GM12878 (cell line): ENCODE data around the gene CA11. TPM values are rescaled to one million over a fixed set of nuclear protein-coding genes. Genes with fewer than 3 reads are reported as not detected.

ENCODE experiments used
- ATAC-seq: fragments of 200-7000 bp; cut with Tn5 transposase; 3 replicates; pipeline ENCODE4 v1.9.1; 2020; ENCODE audit warnings: mild to moderate bottlenecking, moderate library complexity
- BruUV-seq: library from RNA; stranded (reverse); fragments of 400-500 nt; replicated peaks from 2 replicates; lab custom pipeline; 2021; lab: Mats Ljungman, UMichigan
- CTCF ChIA-PET: fragments of 300-600 bp; sonication (Branson Sonifier 250); formaldehyde crosslinking; extraction: SDS; loops from one replicate; lab custom pipeline; 2021; ENCODE audit warnings: inconsistent platforms; lab: Yijun Ruan, JAX
- POLR2A ChIA-PET: fragments of 350-600 bp; formaldehyde crosslinking; extraction: SDS; loops from one replicate; lab custom pipeline; 2021; ENCODE audit warnings: inconsistent platforms; lab: Charles Lee
- RAD21 ChIA-PET: fragments of 300-600 bp; sonication (Branson Sonifier 250); formaldehyde crosslinking; loops from one replicate; lab custom pipeline; 2023; ENCODE audit warnings: antibody characterized with exemption; ENCODE audit not compliant: unreplicated experiment; lab: Charles Lee
- SMC1A ChIA-PET: fragments of 300-600 bp; sonication (Branson Sonifier 250); formaldehyde crosslinking; loops from one replicate; lab custom pipeline; 2023; ENCODE audit not compliant: unreplicated experiment, uncharacterized antibody; lab: Charles Lee
- DNase-seq: peaks from one replicate; pipeline ENCODE4 v3.0.0-alpha.2; 2011; ENCODE audit warnings: low read depth, low spot score
- FAIRE-seq: peaks from 3 replicates; lab custom pipeline; 2011; peaks lifted over from hg19 to GRCh38; lab: Jason Lieb, UNC
- H2AFZ ChIP-seq: 2 replicates; pipeline ENCODE4 v1.6.0; 2011; ENCODE audit warnings: low read depth, low read length, control low read depth; ENCODE audit not compliant: control insufficient read depth
- H3K27ac ChIP-seq: 2 replicates; pipeline ENCODE4 v1.5.1; 2011; ENCODE audit warnings: control low read depth; ENCODE audit not compliant: control insufficient read depth, insufficient read depth
- H3K27me3 ChIP-seq, 2 experiments: replicated peaks in 1 of 2; 2 replicates each; pipeline versions ENCODE4 v1.6.0 to v1.6.1; 2011; ENCODE audit warnings: low read length in 1 of 2; ENCODE audit not compliant: control insufficient read depth in 2 of 2, insufficient read depth in 2 of 2
- H3K36me3 ChIP-seq, 2 experiments: 2 replicates each; pipeline ENCODE4 v1.5.1; 2011; ENCODE audit warnings: low read length in 1 of 2; ENCODE audit not compliant: control insufficient read depth in 2 of 2, insufficient read depth in 2 of 2
- H3K4me1 ChIP-seq: 2 replicates; pipeline ENCODE4 v1.6.1; 2011; ENCODE audit warnings: mild to moderate bottlenecking, low read length, moderate library complexity, mixed read lengths; ENCODE audit not compliant: control insufficient read depth, insufficient read depth
- H3K4me2 ChIP-seq: 2 replicates; pipeline ENCODE4 v1.6.0; 2011; ENCODE audit warnings: control low read depth; ENCODE audit not compliant: control insufficient read depth, insufficient read depth
- H3K4me3 ChIP-seq: fragments of 200-600 bp; sonication (generic); 2 replicates; pipeline ENCODE4 v1.5.1; 2016
- H3K79me2 ChIP-seq: 2 replicates; pipeline ENCODE4 v1.6.0; 2011; ENCODE audit warnings: low read length; ENCODE audit not compliant: control insufficient read depth, insufficient read depth
- H3K9ac ChIP-seq: 2 replicates; pipeline ENCODE4 v1.8.0; 2011; ENCODE audit warnings: low read length, control low read depth, mixed read lengths; ENCODE audit not compliant: control insufficient read depth, insufficient read depth
- H3K9me3 ChIP-seq: replicated peaks from 3 replicates; pipeline ENCODE4 v1.5.1; 2011; ENCODE audit warnings: mild to moderate bottlenecking, low read length; ENCODE audit not compliant: control insufficient read depth, insufficient read depth
- H4K20me1 ChIP-seq: 2 replicates; pipeline ENCODE4 v1.6.0; 2011; ENCODE audit not compliant: control insufficient read depth, insufficient read depth
- ATF7 ChIP-seq: fragments of 450-650 bp; IDR thresholded peaks from 2 replicates; pipeline ENCODE4 v1.6.1; 2016; ENCODE audit warnings: low read depth, mild to moderate bottlenecking
- BHLHE40 ChIP-seq, 2 experiments: fragments of 450-650 bp in 1 of 2; IDR thresholded peaks; 2 replicates each; pipeline ENCODE4 v1.6.1; 2011 to 2017; ENCODE audit warnings: low read depth in 2 of 2, borderline replicate concordance in 1 of 2, improper control_type of control experiment in 1 of 2, low read length in 1 of 2, mild to moderate bottlenecking in 1 of 2
- EGR1 ChIP-seq, 2 experiments: IDR thresholded peaks; 1 replicate in 1 of 2; 2 replicates in 1 of 2; pipeline ENCODE4 v1.6.1; 2011 to 2012; ENCODE audit warnings: low read depth in 2 of 2, low read length in 2 of 2, borderline replicate concordance in 1 of 2, mild to moderate bottlenecking in 1 of 2, moderate library complexity in 1 of 2
- MTA3 ChIP-seq: IDR thresholded peaks from 2 replicates; pipeline ENCODE4 v1.6.1; 2012; ENCODE audit warnings: low read length, inconsistent platforms, borderline replicate concordance
- NFXL1 ChIP-seq: fragments of 450-650 bp; IDR thresholded peaks from 2 replicates; pipeline ENCODE4 v1.6.1; 2017; ENCODE audit warnings: antibody characterized with exemption, mild to moderate bottlenecking, borderline replicate concordance
- POLR2AphosphoS2 ChIP-seq: IDR thresholded peaks from 2 replicates; pipeline ENCODE4 v1.6.1; 2011; ENCODE audit warnings: low read depth, mild to moderate bottlenecking, low read length, improper control_type of control experiment, moderate library complexity
- RB1 ChIP-seq: fragments of 450-650 bp; formaldehyde crosslinking; IDR thresholded peaks from 2 replicates; pipeline ENCODE4 v1.6.1; 2017; ENCODE audit warnings: mild to moderate bottlenecking, borderline replicate concordance
- RELA ChIP-seq: fragments of 450-650 bp; IDR thresholded peaks from 2 replicates; pipeline ENCODE4 v1.8.0; 2014; ENCODE audit warnings: borderline replicate concordance; ENCODE audit not compliant: partially characterized antibody
- SIN3A ChIP-seq: IDR thresholded peaks from 2 replicates; pipeline ENCODE4 v1.6.1; 2012; ENCODE audit warnings: low read depth, low read length, improper control_type of control experiment
- TARDBP ChIP-seq: IDR thresholded peaks from 2 replicates; pipeline ENCODE4 v1.6.1; 2016; ENCODE audit warnings: borderline replicate concordance
- WRNIP1 ChIP-seq: IDR thresholded peaks from 2 replicates; pipeline ENCODE4 v1.6.1; 2011; ENCODE audit warnings: low read depth, low read length, improper control_type of control experiment, borderline replicate concordance
- YY1 ChIP-seq: IDR thresholded peaks from 2 replicates; pipeline ENCODE4 v1.6.1; 2011; ENCODE audit warnings: low read depth, mild to moderate bottlenecking, low read length
- ZNF207 ChIP-seq: fragments of 450-650 bp; IDR thresholded peaks from 2 replicates; pipeline ENCODE4 v1.6.1; 2014; ENCODE audit warnings: antibody characterized with exemption, mild to moderate bottlenecking, borderline replicate concordance
- ZSCAN29 ChIP-seq: fragments of 450-650 bp; IDR thresholded peaks from 2 replicates; pipeline ENCODE4 v1.6.1; 2017; ENCODE audit warnings: mild to moderate bottlenecking, moderate library complexity
- WGBS: methylation state at CpG from one replicate; pipeline ENCODE4 v1.1.6; 2016; ENCODE audit warnings: low lambda C conversion rate; ENCODE audit not compliant: insufficient replicate concordance, insufficient coverage; ENCODE audit errors: missing lambda C conversion rate; 5-methylcytosine and 5-hydroxymethylcytosine counted together
- in situ Hi-C: fragments of 300-500 bp; cut with MboI; formaldehyde crosslinking; loops from 9 replicates; pipeline ENCODE4 v1.14.3; 2018; ENCODE audit warnings: mixed read lengths
- intact Hi-C: fragments of 100-400 bp; cut with micrococcal nuclease; formaldehyde crosslinking; loops from one replicate; pipeline ENCODE4 v1.14.2; 2022; ENCODE audit not compliant: unreplicated experiment
- polyA plus RNA-seq, 11 experiments: library from polyadenylated mRNA; depleted of rRNA in 4 of 11; unstranded in 6 of 11; stranded (reverse) in 5 of 11; fragments of >200 nt; fragmentation: Nextera tagmentation in 4 of 11; fragmentation: Illumina TruSeq in 1 of 11; extraction: Ambion mirVana in 4 of 11; extraction: Trizol in 1 of 11; gene quantifications; 1 replicate in 1 of 11; 2 replicates in 10 of 11; pipeline versions ENCODE4 v1.2.1 to v1.2.3, GENCODE V29; 2011 to 2016; ENCODE audit warnings: inconsistent platforms in 2 of 11, missing spikeins in 2 of 11, low read depth in 1 of 11
- total RNA-seq, 4 experiments: library from RNA; depleted of rRNA in 3 of 4; stranded (reverse); fragments of >200 nt in 3 of 4; fragmentation: Illumina TruSeq in 1 of 4; extraction: Trizol in 1 of 4; gene quantifications; 2 replicates each; pipeline versions ENCODE4 v1.2.1 to v1.2.3, GENCODE V29; 2013 to 2021
- TF ChIP-seq, protein P1 (sequence below): IDR thresholded peaks from 2 replicates; pipeline ENCODE4 v1.6.1; 2011; ENCODE audit warnings: mild to moderate bottlenecking, low read depth, low read length, moderate library complexity; ENCODE audit not compliant: insufficient replicate concordance
- TF ChIP-seq, protein P2 (sequence below): fragments of 450-650 bp; IDR thresholded peaks from 2 replicates; pipeline ENCODE4 v1.6.1; 2016; ENCODE audit warnings: mild to moderate bottlenecking
- TF ChIP-seq, protein P3 (sequence below): fragments of 450-650 bp; IDR thresholded peaks from 2 replicates; pipeline ENCODE4 v1.6.1; 2017; ENCODE audit warnings: borderline replicate concordance
- TF ChIP-seq, protein P4 (sequence below): IDR thresholded peaks from 2 replicates; pipeline ENCODE4 v1.6.1; 2012; ENCODE audit warnings: low read depth, low read length, improper control_type of control experiment

The CA11 gene
- total and polyA plus RNA-seq, 10 of the 15 experiments (the other 5 are each of a cell fraction or from before 2014, with no cell fraction given) = 1.7 to 7.5 (median 2.4) TPM

DNA sequence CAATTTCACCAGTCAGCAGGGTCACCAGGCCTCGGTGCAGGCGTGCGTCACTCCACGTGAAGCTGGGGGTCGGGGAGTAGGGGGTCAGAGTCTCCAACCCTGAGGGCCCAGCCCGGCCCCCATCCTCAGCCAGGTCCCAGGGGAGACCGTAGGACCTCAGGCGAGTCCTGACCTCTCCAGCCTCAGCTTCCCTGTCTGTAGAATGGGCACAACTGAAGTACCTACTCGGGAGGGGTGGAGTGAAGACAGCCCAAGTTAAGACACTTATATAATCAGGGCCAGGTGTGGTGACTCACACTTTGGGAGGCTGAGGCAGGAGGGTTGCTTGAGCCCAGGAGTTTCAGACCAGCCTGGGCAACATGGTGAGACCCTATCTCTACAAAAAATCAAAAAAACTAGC lies 42.1 kb downstream of the CA11 start:
- no peak for FAIRE-seq
- intact Hi-C loops = no loop called here

More for the DNA sequence above, 42.1 kb downstream of the CA11 start:
- H3K4me2 ChIP-seq = no peak overlapping the region
- no peaks in the 10 kb centered on the region for H3K9me3 ChIP-seq
- H3K4me3 ChIP-seq = no peak overlapping the region
- RAD21 ChIA-PET = no interaction called here
- no peak overlapping the region for H3K9ac ChIP-seq
- SMC1A ChIA-PET = no interaction called here
- in situ Hi-C loops = no loop called here
- H3K4me1 ChIP-seq = no peaks in the 10 kb centered on the region
- H2AFZ ChIP-seq = no peak overlapping the region
- H3K36me3 ChIP-seq = no peaks in the 10 kb centered on the region
- no peaks in the 10 kb centered on the region for H3K79me2 ChIP-seq
- POLR2A ChIA-PET = no interaction called here
- TF ChIP-seq, protein P1, sequence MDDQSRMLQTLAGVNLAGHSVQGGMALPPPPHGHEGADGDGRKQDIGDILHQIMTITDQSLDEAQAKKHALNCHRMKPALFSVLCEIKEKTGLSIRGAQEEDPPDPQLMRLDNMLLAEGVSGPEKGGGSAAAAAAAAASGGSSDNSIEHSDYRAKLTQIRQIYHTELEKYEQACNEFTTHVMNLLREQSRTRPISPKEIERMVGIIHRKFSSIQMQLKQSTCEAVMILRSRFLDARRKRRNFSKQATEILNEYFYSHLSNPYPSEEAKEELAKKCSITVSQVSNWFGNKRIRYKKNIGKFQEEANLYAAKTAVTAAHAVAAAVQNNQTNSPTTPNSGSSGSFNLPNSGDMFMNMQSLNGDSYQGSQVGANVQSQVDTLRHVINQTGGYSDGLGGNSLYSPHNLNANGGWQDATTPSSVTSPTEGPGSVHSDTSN = no peak
- TF ChIP-seq POLR2AphosphoS2 = no peak
- no peak for TF ChIP-seq RB1
- TF ChIP-seq TARDBP = no peak
- no peak for TF ChIP-seq MTA3
- TF ChIP-seq RELA = no peak
- TF ChIP-seq, protein P2, sequence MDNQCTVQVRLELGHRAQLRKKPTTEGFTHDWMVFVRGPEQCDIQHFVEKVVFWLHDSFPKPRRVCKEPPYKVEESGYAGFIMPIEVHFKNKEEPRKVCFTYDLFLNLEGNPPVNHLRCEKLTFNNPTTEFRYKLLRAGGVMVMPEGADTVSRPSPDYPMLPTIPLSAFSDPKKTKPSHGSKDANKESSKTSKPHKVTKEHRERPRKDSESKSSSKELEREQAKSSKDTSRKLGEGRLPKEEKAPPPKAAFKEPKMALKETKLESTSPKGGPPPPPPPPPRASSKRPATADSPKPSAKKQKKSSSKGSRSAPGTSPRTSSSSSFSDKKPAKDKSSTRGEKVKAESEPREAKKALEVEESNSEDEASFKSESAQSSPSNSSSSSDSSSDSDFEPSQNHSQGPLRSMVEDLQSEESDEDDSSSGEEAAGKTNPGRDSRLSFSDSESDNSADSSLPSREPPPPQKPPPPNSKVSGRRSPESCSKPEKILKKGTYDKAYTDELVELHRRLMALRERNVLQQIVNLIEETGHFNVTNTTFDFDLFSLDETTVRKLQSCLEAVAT = no peak
- TF ChIP-seq YY1 = no peak
- TF ChIP-seq ZNF207 = no peak
- no peak for TF ChIP-seq BHLHE40 (IDR thresholded peaks at IDR 0.05; ENCODE audit: borderline replicate concordance in 1 of 2, low read depth in 2 of 2, low read length in 1 of 2)
- TF ChIP-seq ZSCAN29 = no peak
- TF ChIP-seq ATF7 = no peak
- TF ChIP-seq NFXL1 = no peak
- TF ChIP-seq SIN3A = no peak
- no peak for TF ChIP-seq WRNIP1
- TF ChIP-seq EGR1 (IDR thresholded peaks at IDR 0.05; ENCODE audit: borderline replicate concordance in 1 of 2, low read depth in 2 of 2, low read length in 2 of 2) = no peak
- TF ChIP-seq, protein P3, sequence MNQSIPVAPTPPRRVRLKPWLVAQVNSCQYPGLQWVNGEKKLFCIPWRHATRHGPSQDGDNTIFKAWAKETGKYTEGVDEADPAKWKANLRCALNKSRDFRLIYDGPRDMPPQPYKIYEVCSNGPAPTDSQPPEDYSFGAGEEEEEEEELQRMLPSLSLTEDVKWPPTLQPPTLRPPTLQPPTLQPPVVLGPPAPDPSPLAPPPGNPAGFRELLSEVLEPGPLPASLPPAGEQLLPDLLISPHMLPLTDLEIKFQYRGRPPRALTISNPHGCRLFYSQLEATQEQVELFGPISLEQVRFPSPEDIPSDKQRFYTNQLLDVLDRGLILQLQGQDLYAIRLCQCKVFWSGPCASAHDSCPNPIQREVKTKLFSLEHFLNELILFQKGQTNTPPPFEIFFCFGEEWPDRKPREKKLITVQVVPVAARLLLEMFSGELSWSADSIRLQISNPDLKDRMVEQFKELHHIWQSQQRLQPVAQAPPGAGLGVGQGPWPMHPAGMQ = no peak
- TF ChIP-seq, protein P4, sequence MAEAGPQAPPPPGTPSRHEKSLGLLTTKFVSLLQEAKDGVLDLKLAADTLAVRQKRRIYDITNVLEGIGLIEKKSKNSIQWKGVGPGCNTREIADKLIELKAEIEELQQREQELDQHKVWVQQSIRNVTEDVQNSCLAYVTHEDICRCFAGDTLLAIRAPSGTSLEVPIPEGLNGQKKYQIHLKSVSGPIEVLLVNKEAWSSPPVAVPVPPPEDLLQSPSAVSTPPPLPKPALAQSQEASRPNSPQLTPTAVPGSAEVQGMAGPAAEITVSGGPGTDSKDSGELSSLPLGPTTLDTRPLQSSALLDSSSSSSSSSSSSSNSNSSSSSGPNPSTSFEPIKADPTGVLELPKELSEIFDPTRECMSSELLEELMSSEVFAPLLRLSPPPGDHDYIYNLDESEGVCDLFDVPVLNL = no peak
- H3K27me3 ChIP-seq = no peaks in the 10 kb centered on the region
- BruUV-seq = no TSS peak
- no peak for ATAC-seq
- CTCF ChIA-PET = interaction anchor here (0.9 kb wide), 1 partner anchor 20 kb away, joined by 3 read pairs; no protein-coding TSS in a partner anchor
- 58% methylated on average over 6 of the region's 9 CpGs for WGBS
- no peaks in the 10 kb centered on the region for H4K20me1 ChIP-seq
- no peak overlapping the region for H3K27ac ChIP-seq
- DNase-seq = no peak
